HG02973 (cell line): Measurements from ENCODE around the gene UGP2.
A peak's percentile ranks its signal among the peaks of the same experiment; 100 is the strongest.

ENCODE experiments used
- ATAC-seq: cut with Tn5 transposase; IDR thresholded peaks from one replicate; pipeline ENCODE4 v1.9.1; 2021; ENCODE audit warnings: moderate library complexity; ENCODE audit not compliant: unreplicated experiment

UGP2 gene

GRCh38 chr2:63863707-63864106 is 22.0 kb downstream of the UGP2 start:
- no peak for ATAC-seq

- no peak for ATAC-seq
Observed at GRCh38 chr2:63865159-63865799, 23.6 kb downstream of the UGP2 start.

- ATAC-seq: no peak
Observed at GRCh38 chr2:63866009-63866709, 24.5 kb downstream of the UGP2 start.

DNA sequence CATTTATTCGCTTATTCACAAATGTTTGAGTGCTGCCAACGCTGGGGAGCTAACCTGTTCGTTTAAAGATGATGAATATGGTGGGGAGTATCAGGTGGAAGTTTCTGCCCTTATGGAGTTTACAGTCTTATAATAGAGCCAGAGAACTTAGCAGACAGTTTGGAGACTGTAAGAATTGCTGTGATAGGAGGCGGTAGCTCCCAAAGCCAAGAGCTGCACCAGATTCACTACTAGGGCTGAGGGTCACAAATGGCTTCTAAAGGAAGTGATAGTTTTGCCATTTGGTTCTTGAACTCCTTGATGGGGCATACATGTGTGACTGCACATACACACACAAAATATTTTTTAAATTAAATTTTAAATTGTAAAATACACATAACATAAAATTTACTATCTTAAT is 29.0 kb downstream of the UGP2 start:
- ATAC-seq: no peak

GRCh38 chr2:63871864-63872263 is 30.2 kb downstream of the UGP2 start:
- ATAC-seq: no peak

DNA sequence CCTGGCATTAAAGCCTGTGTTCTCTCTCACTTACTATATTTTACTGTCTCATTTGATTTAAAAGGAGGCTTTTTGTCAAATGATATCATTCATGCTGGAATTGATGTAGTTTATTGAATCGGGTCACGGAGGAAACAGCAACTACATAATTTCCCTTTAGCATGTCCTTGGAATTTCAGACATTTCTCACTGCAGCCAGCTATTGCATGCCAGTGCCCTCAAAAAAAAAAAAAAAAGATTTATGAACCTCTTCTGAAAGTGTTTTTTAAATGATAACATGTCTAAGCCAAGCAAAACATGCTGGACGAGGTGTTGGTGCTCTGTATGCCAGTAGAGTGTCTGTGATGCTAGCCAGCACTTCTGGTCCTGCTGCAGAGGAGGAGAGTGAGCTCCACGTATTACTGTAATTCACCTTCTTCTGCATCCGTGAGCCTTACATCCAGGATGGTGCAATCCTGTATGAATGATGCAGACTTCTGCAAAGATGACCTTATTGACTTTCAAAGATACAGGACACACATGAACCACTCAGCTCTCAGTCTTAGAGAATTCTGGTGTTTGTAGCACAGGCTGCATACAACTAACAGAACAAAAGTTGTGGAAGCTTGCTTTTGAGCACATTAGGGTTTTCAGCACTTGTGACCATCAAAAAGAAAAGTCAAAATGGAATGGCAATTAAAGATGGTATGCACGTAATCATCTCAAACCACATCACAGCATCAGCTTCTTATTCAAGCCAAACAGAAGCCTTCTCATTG is 31.1 kb downstream of the UGP2 start:
- ATAC-seq: no peak

- no peak for ATAC-seq
Observed at GRCh38 chr2:63874204-63875130, 32.8 kb downstream of the UGP2 start.

- no peak for ATAC-seq
Observed at GRCh38 chr2:63875131-63875527, 33.4 kb downstream of the UGP2 start.

DNA sequence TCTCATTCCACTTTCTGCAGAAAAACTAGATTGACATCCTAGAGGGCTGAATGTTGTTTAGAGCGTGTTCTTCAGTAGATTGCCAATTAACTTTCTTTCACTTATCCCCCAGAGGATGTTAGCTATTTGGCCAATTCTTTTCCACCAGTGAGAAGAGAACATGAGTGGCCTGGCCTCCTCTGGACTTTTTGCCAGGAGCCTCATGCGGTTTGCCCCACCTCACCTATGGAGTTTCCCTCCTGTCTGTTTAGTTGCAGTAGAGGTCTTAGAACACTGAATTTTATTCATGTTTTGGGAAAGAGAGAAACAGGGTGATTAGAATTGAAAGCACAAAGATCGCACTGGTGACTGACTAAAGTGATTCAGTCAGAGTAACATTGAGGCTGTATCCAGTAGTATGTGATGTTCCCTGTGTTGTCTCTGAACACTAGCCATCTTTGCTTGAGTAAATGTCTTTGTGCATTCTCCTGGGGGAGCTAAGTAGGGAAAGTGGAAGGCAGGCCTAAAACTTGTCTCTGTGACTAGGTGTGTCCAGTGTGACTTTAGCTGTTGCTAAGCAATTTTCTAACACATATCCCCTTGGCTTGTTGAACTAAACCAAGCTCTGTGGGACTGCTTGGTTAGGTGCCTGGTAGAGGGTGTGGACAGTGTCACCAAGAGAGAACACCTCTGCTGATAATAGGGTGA is 34.0 kb downstream of the UGP2 start:
- ATAC-seq: no peak

DNA sequence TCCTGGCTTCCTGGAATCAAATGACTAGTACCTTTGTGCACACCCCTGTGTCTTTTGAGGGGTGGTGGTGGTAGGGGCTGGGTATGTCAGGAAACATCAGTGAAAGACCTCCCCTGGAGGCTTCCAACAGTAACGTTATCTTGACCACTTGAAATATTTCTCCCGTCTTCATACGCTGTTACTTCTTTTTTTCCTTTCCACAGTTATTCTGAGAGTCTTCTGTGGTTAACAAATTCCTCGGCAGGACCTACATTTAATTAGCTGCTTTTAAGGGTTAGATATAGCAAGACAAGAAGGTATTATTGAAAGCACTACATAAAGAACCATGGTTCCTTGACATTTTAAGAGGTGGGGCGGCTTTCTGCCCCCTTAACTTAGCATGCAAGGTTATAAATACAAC is 34.6 kb downstream of the UGP2 start:
- ATAC-seq: no peak

DNA sequence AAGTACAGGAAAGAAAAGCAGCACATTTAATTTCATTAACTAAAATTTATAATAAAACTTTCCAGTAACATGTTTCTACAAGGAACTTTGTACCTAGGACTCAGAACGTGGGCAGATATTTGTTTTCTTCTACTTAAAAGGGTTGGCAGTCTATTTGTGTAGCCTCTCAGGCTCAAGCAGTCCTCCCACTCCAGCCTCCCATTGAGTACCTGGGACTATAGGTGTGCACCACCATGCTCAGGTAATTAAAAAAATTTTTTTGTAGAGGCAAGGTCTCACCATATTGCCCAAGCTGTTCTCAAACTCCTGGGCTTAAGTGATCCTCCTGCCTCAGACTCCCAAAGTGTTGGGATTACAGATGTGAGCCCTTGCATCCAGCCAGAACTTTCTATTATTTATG is 36.8 kb downstream of the UGP2 start:
- ATAC-seq: no peak

GRCh38 chr2:63879876-63880433 is 38.3 kb downstream of the UGP2 start:
- no peak for ATAC-seq

DNA sequence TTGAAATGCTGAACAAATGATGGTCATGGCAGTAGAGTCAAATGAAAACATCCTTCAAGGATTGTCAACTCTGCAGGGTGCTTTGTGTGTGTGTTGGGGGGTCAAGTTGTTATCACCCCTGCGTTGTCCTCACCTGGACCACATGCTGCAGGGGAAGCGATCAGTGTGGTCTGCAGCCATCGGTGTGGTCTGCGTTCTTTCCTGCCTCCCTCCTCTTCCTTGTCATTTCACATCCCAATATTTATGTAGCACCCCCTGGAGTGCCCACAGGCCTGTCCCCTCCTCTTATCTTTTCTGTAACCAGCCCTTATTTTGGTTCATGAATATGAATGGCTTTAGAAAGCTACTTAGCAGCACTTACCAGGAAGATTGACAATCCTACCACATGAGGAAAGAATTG is 38.9 kb downstream of the UGP2 start:
- ATAC-seq: no peak

DNA sequence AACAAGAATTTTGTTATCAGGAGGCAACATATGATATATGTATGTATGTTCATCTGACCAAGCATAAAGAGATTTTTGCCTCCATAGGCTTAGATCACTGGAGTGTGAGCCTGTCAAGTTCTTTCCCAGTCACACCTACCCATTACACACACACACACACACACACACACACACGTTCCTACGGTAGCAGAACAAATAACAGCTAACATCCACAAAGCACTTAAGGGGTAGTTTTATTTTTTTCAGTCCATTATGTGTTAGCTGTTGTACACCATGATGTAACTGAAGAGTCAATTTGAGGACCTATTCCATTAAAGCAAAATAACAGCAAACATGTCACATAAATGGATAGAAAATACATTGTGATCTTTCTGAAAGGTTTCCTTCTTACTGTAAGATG is 39.5 kb downstream of the UGP2 start:
- ATAC-seq: no peak

DNA sequence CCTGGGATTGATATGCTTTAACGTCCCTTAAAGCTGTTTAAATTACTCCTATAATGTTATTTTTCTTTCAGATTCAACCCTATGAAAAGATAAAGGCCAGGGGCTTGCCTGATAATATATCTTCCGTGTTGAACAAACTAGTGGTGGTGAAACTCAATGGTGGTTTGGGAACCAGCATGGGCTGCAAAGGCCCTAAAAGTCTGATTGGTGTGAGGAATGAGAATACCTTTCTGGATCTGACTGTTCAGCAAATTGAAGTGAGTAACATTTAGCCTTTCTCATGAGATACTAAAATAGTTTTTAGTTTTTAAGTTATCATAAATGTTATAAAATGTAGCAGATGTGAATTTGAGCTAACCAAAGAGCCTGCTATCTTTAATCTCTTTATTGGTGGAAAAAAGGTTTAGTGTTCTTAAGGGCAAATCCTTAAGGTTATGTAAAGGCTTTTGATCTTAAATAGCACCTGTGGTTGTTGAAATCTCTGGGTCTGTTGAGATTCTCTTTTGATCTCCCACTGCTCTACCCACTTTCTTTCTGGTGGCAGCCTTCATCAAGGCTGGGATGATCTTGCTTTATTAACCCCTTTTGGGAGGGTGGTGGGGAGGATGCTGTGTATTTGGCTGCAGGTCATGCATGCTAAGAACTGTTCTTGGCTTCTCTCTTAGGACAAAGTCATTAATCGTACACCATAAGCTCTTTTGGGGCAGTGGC is 40.9 kb downstream of the UGP2 start:
- ATAC-seq: no peak

- no peak for ATAC-seq
Observed at GRCh38 chr2:63886445-63886844, 44.7 kb downstream of the UGP2 start.

- ATAC-seq: no peak
Observed at GRCh38 chr2:63888053-63888452, 46.4 kb downstream of the UGP2 start.

DNA sequence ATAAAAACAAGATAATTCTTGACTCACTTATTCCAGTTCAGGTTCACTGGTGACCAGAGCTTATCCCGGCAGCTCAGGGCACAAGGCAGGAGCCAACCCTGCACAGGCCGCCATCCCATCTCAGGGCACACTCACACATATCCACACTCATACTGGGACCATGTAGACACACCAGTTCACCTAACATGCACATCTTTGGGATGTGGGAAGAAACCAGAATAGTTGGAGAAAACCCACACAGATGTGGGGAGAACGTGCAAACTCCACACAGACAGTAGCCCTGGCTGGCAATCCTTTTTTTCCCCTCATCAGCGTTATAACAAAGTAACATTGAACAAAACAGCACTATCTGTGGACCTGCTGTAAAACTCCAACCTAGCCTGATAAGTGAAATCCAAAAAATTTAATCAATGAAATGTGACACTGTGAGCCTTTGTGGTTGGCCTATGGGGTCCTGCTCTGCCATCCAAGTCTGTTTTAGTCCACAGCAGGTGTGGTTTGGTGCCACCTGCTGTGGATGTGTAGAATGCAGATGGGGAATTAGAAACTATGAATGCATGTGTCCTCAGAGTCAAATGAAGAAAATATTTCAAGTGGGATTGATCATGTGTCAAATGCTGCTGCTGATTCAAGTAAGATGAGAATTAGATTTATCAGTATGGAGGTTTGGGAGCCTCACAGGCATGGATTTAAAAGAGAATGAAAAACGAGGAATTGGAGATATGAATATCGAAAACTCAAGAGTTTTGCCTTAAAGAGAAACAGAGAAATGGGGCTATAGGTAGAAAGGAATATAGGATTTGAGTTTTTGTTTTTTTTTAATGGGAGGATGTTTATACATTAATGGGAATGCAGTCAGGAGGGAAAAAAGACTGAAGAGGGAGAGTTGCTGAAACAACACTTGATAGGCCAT is 47.0 kb downstream of the UGP2 start:
- ATAC-seq: peak; percentile 71

DNA sequence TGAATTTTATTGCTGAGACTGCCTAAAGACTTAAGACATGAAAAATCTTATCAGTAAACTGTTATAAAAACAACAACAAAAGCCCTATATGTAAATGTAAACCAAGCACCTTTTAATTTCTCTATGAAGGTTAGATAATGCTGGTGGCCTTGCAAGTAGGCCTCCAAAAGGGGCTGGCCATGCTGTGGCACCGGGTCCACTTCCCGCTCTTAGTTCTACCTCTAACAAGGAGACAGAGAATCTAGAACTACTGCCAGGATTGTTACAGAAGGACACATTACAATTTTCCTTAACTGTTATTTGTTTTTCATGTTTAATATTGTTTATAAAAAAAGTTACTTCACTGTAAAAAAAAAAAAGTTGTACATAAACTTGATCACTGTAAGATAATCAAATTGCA is 49.0 kb downstream of the UGP2 start:
- ATAC-seq: no peak
